Right cardiac atrium (tissue), 5 donors: ENCODE results near the gene DYDC2. TPM values are rescaled to one million over a fixed set of nuclear protein-coding genes. Genes with fewer than 3 reads are reported as not detected.
A peak's percentile ranks its signal among the peaks of the same experiment; 100 is the strongest.

Experiments
- ATAC-seq, 2 donors: fragments of 200-7000 bp; cut with Tn5 transposase; one replicate each; pipeline versions ENCODE4 v1.8.0 to v1.9.1; 2020; ENCODE audit warnings: moderate library complexity in 2 of 2, mild to moderate bottlenecking in 1 of 2
- DNase-seq, 3 donors: peaks; one replicate each; pipeline ENCODE4 v3.0.0-alpha.2; 2020
- H3K27ac ChIP-seq: one replicate; pipeline ENCODE4 v1.5.1; 2013; ENCODE audit warnings: mild to moderate bottlenecking, low read length, control low read depth, moderate library complexity
- H3K27me3 ChIP-seq: one replicate; pipeline ENCODE4 v1.6.1; 2013; ENCODE audit not compliant: control insufficient read depth, insufficient read depth
- H3K4me1 ChIP-seq: one replicate; pipeline ENCODE4 v1.6.1; 2013; ENCODE audit warnings: low read length; ENCODE audit not compliant: control insufficient read depth, insufficient read depth
- H3K4me3 ChIP-seq: one replicate; pipeline ENCODE4 v1.5.1; 2013; ENCODE audit warnings: low read length, control low read depth
- H3K9me3 ChIP-seq: one replicate; pipeline ENCODE4 v1.6.1; 2013; ENCODE audit warnings: low read length; ENCODE audit not compliant: control insufficient read depth
- WGBS: extraction: QIAGEN DNeasy Blood & Tissue Kit; methylation state at CpG from one replicate; pipeline ENCODE4 v1.1.7; 2013; 5-methylcytosine and 5-hydroxymethylcytosine counted together
- intact Hi-C, 4 donors: fragments of 100-400 bp; cut with DNase I; formaldehyde crosslinking; loops; one replicate each; pipeline versions ENCODE4 v1.11.0 to v1.14.0; 2022 to 2023
- polyA plus RNA-seq: library from polyadenylated mRNA; stranded (reverse); fragments of 200-250 nt; gene quantifications from one replicate; pipeline ENCODE4 v1.2.3, GENCODE V29; 2013
- total RNA-seq, 4 donors: library from RNA; stranded (reverse); fragmentation: NEBNext Ultra II Directional; extraction: Animal tissue kit (Norgen Biotek cat#: 25700); gene quantifications; one replicate each; pipeline ENCODE4 v1.2.1, GENCODE V29; 2021
- donor health status: healthy with polysubstance abuse.
- donor health status: DM: no; HTN: yes; CAD: no.
- donor health status: DM: no; HTN: no; CAD: no.
- donor health status: DM: no; HTN: yes; CAD: no; lungs with severe emphysema.
- donor health status: DM: yes; HTN: yes; CAD: no.

Gene DYDC2
- total and polyA plus RNA-seq, 5 donors: not detected

- Histone ChIP-seq H3K27ac (no peak overlapping the region), H3K9me3 (no peaks in the 10 kb centered on the region), H3K4me1 (peaks cover 2% of the 10 kb centered on the region), H3K4me3 (no peak overlapping the region), H3K27me3 (no peaks in the 10 kb centered on the region)
- DNase-seq (no peak), ATAC-seq (no peak)
- WGBS: 94% methylated on average over 1 of the region's 1 CpG
- intact Hi-C loops: no loop called here
These were observed 48.5 kb downstream of the DYDC2 start for GRCh38 chr10:80405035-80405434.

GRCh38 chr10:80405626-80406025 is 49.0 kb downstream of the DYDC2 start:
- H3K4me1 ChIP-seq: peaks cover 2% of the 10 kb centered on the region
- 74% methylated on average over 4 of the region's 4 CpGs for WGBS
- no peaks in the 10 kb centered on the region for H3K9me3 ChIP-seq
- H3K27ac ChIP-seq: no peak overlapping the region
- DNase-seq (no peak), ATAC-seq (no peak)
- H3K27me3 ChIP-seq: no peaks in the 10 kb centered on the region
- intact Hi-C loops: no loop called here
- H3K4me3 ChIP-seq: no peak overlapping the region

GRCh38 chr10:80406204-80406603 is 49.6 kb downstream of the DYDC2 start:
- no peak overlapping the region for H3K27ac ChIP-seq

GRCh38 chr10:80407812-80408241 is 51.2 kb downstream of the DYDC2 start:
- no peaks in the 10 kb centered on the region for H3K27me3 ChIP-seq
- H3K9me3 ChIP-seq: no peaks in the 10 kb centered on the region
- ATAC-seq: peak; percentile 51 to 59
- H3K4me1 ChIP-seq: peaks cover 16% of the 10 kb centered on the region
- DNase-seq: peak; percentile 19 to 64 (median 60)
- peak overlapping the region; percentile 86 for H3K4me3 ChIP-seq
- WGBS: 12% methylated on average over 16 of the region's 16 CpGs
- H3K27ac ChIP-seq: peak overlapping the region; percentile 88
- intact Hi-C loops: no loop called here

More at GRCh38 chr10:80406204-80406603, 49.6 kb downstream of the DYDC2 start:
- DNase-seq: no peak
- no peaks in the 10 kb centered on the region for H3K9me3 ChIP-seq
- no peak overlapping the region for H3K4me3 ChIP-seq
- intact Hi-C loops: no loop called here
- WGBS: 59% methylated on average over 4 of the region's 4 CpGs
- H3K4me1 ChIP-seq: peaks cover 8% of the 10 kb centered on the region
- no peaks in the 10 kb centered on the region for H3K27me3 ChIP-seq
- no peak for ATAC-seq

- intact Hi-C loops: no loop called here
- H3K27ac ChIP-seq: peak within 1 kb of the TSS; percentile 88
- 2% methylated on average over 96 of the region's 96 CpGs for WGBS
- DNase-seq: peak; percentile 87 to 96 (median 94)
- H3K9me3 ChIP-seq: no peaks in the 10 kb centered on the region
- peak within 1 kb of the TSS; percentile 86 for H3K4me3 ChIP-seq
- peak; percentile 97 for ATAC-seq
- H3K4me1 ChIP-seq: peaks cover 18% of the 10 kb centered on the region
- H3K27me3 ChIP-seq: no peaks in the 10 kb centered on the region
These were observed 51.9 kb downstream of the DYDC2 start, which contains the start of gene PRXL2A for GRCh38 chr10:80408242-80409101. TSS of gene PRXL2A (plus strand) at chr10:80408551. CDS start at chr10:80420468, 11,917 bp downstream.

- intact Hi-C loops: no loop called here
- H3K27me3 ChIP-seq: no peaks in the 10 kb centered on the region
- ATAC-seq (no peak), DNase-seq (no peak)
- H3K4me1 ChIP-seq: peaks cover 23% of the 10 kb centered on the region
- H3K4me3 ChIP-seq: peak overlapping the region; percentile 86
- peak overlapping the region; percentile 68 for H3K27ac ChIP-seq
- H3K9me3 ChIP-seq: no peaks in the 10 kb centered on the region
- WGBS: 38% methylated on average over 12 of the region's 12 CpGs
These were observed 52.5 kb downstream of the DYDC2 start for GRCh38 chr10:80409121-80409520.

- 47% methylated on average over 2 of the region's 2 CpGs for WGBS
- peaks cover 29% of the 10 kb centered on the region for H3K4me1 ChIP-seq
- H3K4me3 ChIP-seq: no peak overlapping the region
- H3K9me3 ChIP-seq: no peaks in the 10 kb centered on the region
- intact Hi-C loops: no loop called here
- ATAC-seq: peak in 1 of 2 donors; percentile 25
- no peaks in the 10 kb centered on the region for H3K27me3 ChIP-seq
- peak in 1 of 3 donors; percentile 21 for DNase-seq
- peak overlapping the region; percentile 58 for H3K27ac ChIP-seq
These were observed 53.5 kb downstream of the DYDC2 start for GRCh38 chr10:80410122-80410521.

GRCh38 chr10:80410578-80411145 is 54.1 kb downstream of the DYDC2 start:
- H3K27ac ChIP-seq: peak overlapping the region; percentile 65
- WGBS: 64% methylated on average over 5 of the region's 5 CpGs
- DNase-seq (no peak), ATAC-seq (peak in 1 of 2 donors; percentile 15)
- peaks cover 30% of the 10 kb centered on the region for H3K4me1 ChIP-seq
- intact Hi-C loops: no loop called here
- H3K27me3 ChIP-seq: no peaks in the 10 kb centered on the region
- H3K4me3 ChIP-seq: no peak overlapping the region
- no peaks in the 10 kb centered on the region for H3K9me3 ChIP-seq

- peaks cover 31% of the 10 kb centered on the region for H3K4me1 ChIP-seq
- DNase-seq (peak; percentile 40 to 70 (median 69)), ATAC-seq (no peak)
- no peaks in the 10 kb centered on the region for H3K27me3 ChIP-seq
- WGBS: 55% methylated on average over 2 of the region's 2 CpGs
- peak overlapping the region; percentile 65 for H3K27ac ChIP-seq
- no peaks in the 10 kb centered on the region for H3K9me3 ChIP-seq
- H3K4me3 ChIP-seq: no peak overlapping the region
- intact Hi-C loops: no loop called here
These were observed 54.7 kb downstream of the DYDC2 start for GRCh38 chr10:80411267-80411668.

- no peaks in the 10 kb centered on the region for H3K27me3 ChIP-seq
- 90% methylated on average over 1 of the region's 1 CpG for WGBS
- no peak for DNase-seq
- H3K27ac ChIP-seq: peak overlapping the region; percentile 65
- intact Hi-C loops: no loop called here
- peaks cover 31% of the 10 kb centered on the region for H3K4me1 ChIP-seq
- H3K4me3 ChIP-seq: no peak overlapping the region
- no peaks in the 10 kb centered on the region for H3K9me3 ChIP-seq
- ATAC-seq: no peak
These were observed 55.2 kb downstream of the DYDC2 start for GRCh38 chr10:80411681-80412220.

- no peak for ATAC-seq
These were observed 55.9 kb downstream of the DYDC2 start for GRCh38 chr10:80412486-80412885.

More at GRCh38 chr10:80412486-80412885, 55.9 kb downstream of the DYDC2 start:
- intact Hi-C loops: no loop called here
- DNase-seq: no peak
- H3K4me1 ChIP-seq: peaks cover 30% of the 10 kb centered on the region
- no peaks in the 10 kb centered on the region for H3K27me3 ChIP-seq
- no peak overlapping the region for H3K27ac ChIP-seq
- 79% methylated on average over 5 of the region's 5 CpGs for WGBS
- H3K4me3 ChIP-seq: no peak overlapping the region
- H3K9me3 ChIP-seq: no peaks in the 10 kb centered on the region
